ENCODE measurements around the gene SGPL1. TPM values are rescaled to one million over a fixed set of nuclear protein-coding genes. Genes with fewer than 3 reads are reported as not detected.

The SGPL1 gene
- total and polyA plus RNA-seq, 10 of the 15 experiments (the other 5 are each of a cell fraction or from before 2014, with no cell fraction given), result 4.9 to 20.7 (median 10.6) TPM

DNA sequence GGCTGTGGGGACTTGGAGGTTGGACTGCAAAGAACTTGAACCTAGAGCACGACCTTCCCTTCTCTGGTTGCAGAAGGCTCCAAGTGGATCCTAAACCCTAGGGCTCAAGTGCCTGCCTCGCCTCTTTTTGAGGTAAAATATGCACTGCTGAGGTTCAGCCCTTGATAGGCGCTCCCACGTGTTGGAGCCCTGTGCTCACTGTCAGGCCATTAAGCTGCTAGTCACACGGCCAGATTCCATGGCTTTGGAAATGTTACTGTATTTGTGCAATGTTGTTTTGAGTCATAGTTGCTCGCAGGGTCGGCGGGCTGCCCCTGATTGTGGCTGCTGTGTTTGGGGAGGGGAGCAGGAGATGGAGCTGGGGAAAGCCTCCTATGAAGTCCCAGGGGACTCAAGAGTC is 112.4 kb downstream of the SGPL1 start:
- intact Hi-C loops (cut with micrococcal nuclease; ENCODE audit: unreplicated experiment), result loop anchor here (5.0 to 10.0 kb wide), 2 partner anchors 117 to 339 kb away; no protein-coding TSS in a partner anchor
- ChIA-PET POLR2A (no interaction called here), RAD21 (ENCODE audit: unreplicated experiment) (interaction anchor here (0.7 kb wide), 1 partner anchor 141 kb away, joined by 3 read pairs; no protein-coding TSS in a partner anchor), CTCF (interaction anchor here (0.7 to 2.2 kb wide), 2 partner anchors 8 to 102 kb away, joined by 3 to 6 read pairs; no protein-coding TSS in a partner anchor), SMC1A (ENCODE audit: uncharacterized antibody, unreplicated experiment) (no interaction called here)
- in situ Hi-C loops (cut with MboI), result no loop called here
- Histone ChIP-seq H3K9me3 (replicated peaks; ENCODE audit: control insufficient read depth, insufficient read depth, low read length) (no peaks in the 10 kb centered on the region), H3K27me3 (replicated peaks in 1 of 2; ENCODE audit: control insufficient read depth in 2 of 2, insufficient read depth in 2 of 2, low read length in 1 of 2) (peaks cover 0 to under 1% of the 10 kb centered on the region in 2 experiments; a peak in 3 of 4 replicates), H3K4me1 (ENCODE audit: control insufficient read depth, insufficient read depth, low read length) (no peaks in the 10 kb centered on the region), H3K79me2 (ENCODE audit: control insufficient read depth, insufficient read depth, low read length) (no peaks in the 10 kb centered on the region), H3K27ac (ENCODE audit: control insufficient read depth, insufficient read depth) (no peak overlapping the region), H2AFZ (ENCODE audit: control insufficient read depth, low read depth, low read length) (no peak overlapping the region), H3K36me3 (ENCODE audit: control insufficient read depth in 2 of 2, insufficient read depth in 2 of 2, low read length in 1 of 2) (no peaks in the 10 kb centered on the region), H3K4me3 (no peak overlapping the region), H3K9ac (ENCODE audit: control insufficient read depth, insufficient read depth, low read length) (no peak overlapping the region), H4K20me1 (ENCODE audit: control insufficient read depth, insufficient read depth) (no peaks in the 10 kb centered on the region; the same call in 1 of the 2 replicates), H3K4me2 (ENCODE audit: control insufficient read depth, insufficient read depth) (no peak overlapping the region)
- TF ChIP-seq MEF2B (IDR thresholded peaks at IDR 0.05; ENCODE audit: partially characterized antibody, poor library complexity, severe bottlenecking) (peak; percentile 79), RAD51 (IDR thresholded peaks at IDR 0.05) (no peak)
- FAIRE-seq (no peak), ATAC-seq (no peak), DNase-seq (ENCODE audit: low read depth, low spot score) (no peak)
- whole genome bisulfite sequencing (ENCODE audit: insufficient coverage, insufficient replicate concordance, low lambda C conversion rate, missing lambda C conversion rate), result under 1% methylated on average over 8 of the region's 8 CpGs
- BruUV-seq (replicated peaks), result no TSS peak

DNA sequence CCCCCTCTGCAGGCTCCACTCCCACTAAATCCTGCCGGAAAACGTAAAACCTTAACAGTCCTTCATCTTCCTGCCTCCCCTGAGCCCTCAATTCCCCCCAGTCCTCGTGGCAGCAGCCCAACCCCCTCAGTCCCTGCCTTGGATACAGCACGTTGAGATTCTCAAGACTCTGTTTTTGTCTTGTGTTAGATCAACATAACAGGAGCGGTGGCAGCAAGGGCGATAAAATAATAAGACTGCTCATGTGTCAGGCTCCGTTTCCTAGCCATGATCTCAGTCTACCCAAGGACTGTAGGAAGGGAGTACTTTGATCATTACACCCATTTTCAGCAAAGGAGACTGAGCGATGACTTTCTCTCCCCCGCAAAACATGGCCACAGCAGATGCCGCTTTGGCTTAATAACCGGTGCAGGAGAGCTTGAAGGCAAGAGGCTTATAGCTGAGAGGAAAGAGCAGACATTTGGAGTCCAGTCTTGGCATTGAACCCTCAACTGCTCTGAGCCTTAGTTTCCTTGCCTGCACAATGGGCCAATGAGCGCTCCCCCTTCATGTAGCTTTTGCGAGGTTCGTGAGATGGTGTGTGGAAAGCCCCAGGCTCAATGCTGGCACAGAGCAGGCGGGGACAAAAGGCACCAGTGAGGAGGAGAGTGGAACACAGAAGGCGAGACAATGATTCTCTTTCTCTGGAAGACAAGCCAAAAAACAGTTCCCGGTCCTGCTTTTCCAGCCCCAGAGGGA is 114.7 kb downstream of the SGPL1 start:
- peaks cover 0 to 4% of the 10 kb centered on the region in 2 experiments; a peak in 3 of 4 replicates for H3K27me3 ChIP-seq (replicated peaks in 1 of 2; ENCODE audit: control insufficient read depth in 2 of 2, insufficient read depth in 2 of 2, low read length in 1 of 2)
- 48% methylated on average over 17 of the region's 17 CpGs for WGBS (ENCODE audit: insufficient coverage, insufficient replicate concordance, low lambda C conversion rate, missing lambda C conversion rate)
- in situ Hi-C loops (cut with MboI), result no loop called here
- no TSS peak for BruUV-seq (replicated peaks)
- no peaks in the 10 kb centered on the region; the same call in 1 of the 2 replicates for H4K20me1 ChIP-seq (ENCODE audit: control insufficient read depth, insufficient read depth)
- CTCF ChIA-PET, result interaction anchor here (2.0 kb wide), 1 partner anchor 26 kb away, joined by 11 read pairs; no protein-coding TSS in a partner anchor
- no peak overlapping the region for H3K27ac ChIP-seq (ENCODE audit: control insufficient read depth, insufficient read depth)
- H3K9me3 ChIP-seq (replicated peaks; ENCODE audit: control insufficient read depth, insufficient read depth, low read length), result no peaks in the 10 kb centered on the region
- no peaks in the 10 kb centered on the region for H3K4me1 ChIP-seq (ENCODE audit: control insufficient read depth, insufficient read depth, low read length)
- no peak overlapping the region for H2AFZ ChIP-seq (ENCODE audit: control insufficient read depth, low read depth, low read length)
- TF ChIP-seq ZNF622 (IDR thresholded peaks at IDR 0.05) (no peak), GABPA (IDR thresholded peaks at IDR 0.05; ENCODE audit: low read depth) (no peak), TBL1XR1 (IDR thresholded peaks at IDR 0.05; ENCODE audit: low read depth, low read length) (no peak), RAD21 (IDR thresholded peaks at IDR 0.05; ENCODE audit: insufficient read depth, low read depth, low read length) (no peak), JUNB (IDR thresholded peaks at IDR 0.05) (no peak), IKZF1 (conservative IDR thresholded peaks at IDR 0.05) (no peak), HDGF (IDR thresholded peaks at IDR 0.05) (no peak), ZNF207 (IDR thresholded peaks at IDR 0.05; ENCODE audit: borderline replicate concordance) (no peak), CEBPZ (IDR thresholded peaks at IDR 0.05; ENCODE audit: low read depth, low read length) (no peak), SMARCA5 (IDR thresholded peaks at IDR 0.05) (no peak), ESRRA (IDR thresholded peaks at IDR 0.05; ENCODE audit: low read length) (no peak)
- intact Hi-C loops (cut with micrococcal nuclease; ENCODE audit: unreplicated experiment), result no loop called here
- no peaks in the 10 kb centered on the region for H3K79me2 ChIP-seq (ENCODE audit: control insufficient read depth, insufficient read depth, low read length)
- H3K36me3 ChIP-seq (ENCODE audit: control insufficient read depth in 2 of 2, insufficient read depth in 2 of 2, low read length in 1 of 2), result no peaks in the 10 kb centered on the region
- DNase-seq (ENCODE audit: low read depth, low spot score) (no peak), FAIRE-seq (no peak), ATAC-seq (no peak)
- no peak overlapping the region for H3K9ac ChIP-seq (ENCODE audit: control insufficient read depth, insufficient read depth, low read length)
- H3K4me2 ChIP-seq (ENCODE audit: control insufficient read depth, insufficient read depth), result no peak overlapping the region
- no peak overlapping the region for H3K4me3 ChIP-seq
- SMC1A ChIA-PET (ENCODE audit: uncharacterized antibody, unreplicated experiment), result no interaction called here
- RAD21 ChIA-PET (ENCODE audit: unreplicated experiment), result no interaction called here
- POLR2A ChIA-PET, result no interaction called here

All from GM12878 (cell line).